UCSD-AML1 (cell line): Measurements from ENCODE around the gene TRIOBP.
A peak's percentile ranks its signal among the peaks of the same experiment; 100 is the strongest.

Source experiments
- DNase-seq: peaks from one replicate; lab custom pipeline; 2025; ENCODE audit not compliant: unreplicated experiment; lab: John Stamatoyannopoulos, UW

Gene TRIOBP

GRCh38 chr22:37669586-37669985 is 27.3 kb upstream of the TRIOBP start:
- DNase-seq = no peak

- DNase-seq = no peak
These were observed 24.5 kb upstream of the TRIOBP start for GRCh38 chr22:37672206-37672919.

GRCh38 chr22:37672920-37673455 is 23.9 kb upstream of the TRIOBP start:
- DNase-seq = peak; percentile 31

- DNase-seq = no peak
These were observed 22.6 kb upstream of the TRIOBP start for GRCh38 chr22:37674248-37674647.

GRCh38 chr22:37674951-37675929 is 21.6 kb upstream of the TRIOBP start, which contains the start of gene LGALS1:
Gene LGALS1, plus strand, starts transcription at chr22:37675636. Its CDS starts 67 bp downstream, at chr22:37675703.
- DNase-seq = peak; percentile 88

- DNase-seq = peak; percentile 42
These were observed 20.7 kb upstream of the TRIOBP start for GRCh38 chr22:37675930-37676735.

GRCh38 chr22:37676736-37677492 is 19.9 kb upstream of the TRIOBP start:
- DNase-seq = peak; percentile 94

- DNase-seq = no peak
These were observed 19.3 kb upstream of the TRIOBP start for GRCh38 chr22:37677493-37677974.

- DNase-seq = no peak
These were observed 18.5 kb upstream of the TRIOBP start for GRCh38 chr22:37678372-37678771.

- DNase-seq = no peak
These were observed 17.2 kb upstream of the TRIOBP start for GRCh38 chr22:37679670-37680069.

- no peak for DNase-seq
These were observed 16.5 kb upstream of the TRIOBP start for GRCh38 chr22:37680191-37680851.

GRCh38 chr22:37681001-37681424 is 15.8 kb upstream of the TRIOBP start:
- DNase-seq = no peak

- peak; percentile 67 for DNase-seq
These were observed 15.2 kb upstream of the TRIOBP start for GRCh38 chr22:37681556-37682049.

- no peak for DNase-seq
These were observed 11.8 kb upstream of the TRIOBP start for GRCh38 chr22:37684803-37685615.

GRCh38 chr22:37686002-37686982 is 10.6 kb upstream of the TRIOBP start, which contains the start of gene NOL12:
Gene NOL12, plus strand, starts transcription at chr22:37686343. Its CDS starts 50 bp downstream, at chr22:37686393.
- DNase-seq = peak; percentile 89

- no peak for DNase-seq
These were observed 6.4 kb upstream of the TRIOBP start for GRCh38 chr22:37690407-37690806.

GRCh38 chr22:37690901-37691504 is 5.8 kb upstream of the TRIOBP start:
- no peak for DNase-seq
